Measurements from ENCODE around the gene PRRT1B. TPM values are rescaled to one million over a fixed set of nuclear protein-coding genes. Genes with fewer than 3 reads are reported as not detected.

The PRRT1B gene
- total and polyA plus RNA-seq, 2 experiments from 2014 or later, result 0.24 TPM; not detected in 1

- peaks cover 5% of the 10 kb centered on the region; the same call in 1 of the 2 replicates for H3F3A ChIP-seq (replicated peaks; ENCODE audit: low read depth)
- peaks cover 30% of the 10 kb centered on the region for H3K4me1 Mint-ChIP-seq
- H2AFZ ChIP-seq, result no peak overlapping the region
- H3K9me3 Mint-ChIP-seq, result no peaks in the 10 kb centered on the region
- DNase-seq (ENCODE audit: low spot score) (no peak), ATAC-seq (no peak)
- H3K27ac ChIP-seq (ENCODE audit: low read depth), result no peak overlapping the region
- no peak overlapping the region for H3K4me3 Mint-ChIP-seq
- no peaks in the 10 kb centered on the region for H3K79me2 ChIP-seq (replicated peaks; ENCODE audit: insufficient read depth)
- no peak overlapping the region for H3K27ac Mint-ChIP-seq
- no peaks in the 10 kb centered on the region for H4K20me1 ChIP-seq (replicated peaks; ENCODE audit: insufficient read depth)
- no peaks in the 10 kb centered on the region; the same call in 1 of the 2 replicates for H3K36me3 ChIP-seq (ENCODE audit: insufficient read depth)
- H3K9me2 ChIP-seq (ENCODE audit: insufficient read depth), result no peaks in the 10 kb centered on the region
- no peaks in the 10 kb centered on the region for H3K27me3 ChIP-seq (ENCODE audit: insufficient read depth)
- H3K4me3 ChIP-seq, result no peak overlapping the region
- H3K4me2 ChIP-seq, result no peak overlapping the region
- peaks cover 9% of the 10 kb centered on the region for H3K36me3 Mint-ChIP-seq (ENCODE audit: low read depth)
- H3K4me1 ChIP-seq (ENCODE audit: insufficient read depth), result peaks cover 11% of the 10 kb centered on the region
- peaks cover 19% of the 10 kb centered on the region for H3K27me3 Mint-ChIP-seq (ENCODE audit: insufficient read depth, low read depth, poor library complexity)
- TF ChIP-seq ETS1 (IDR thresholded peaks at IDR 0.05) (no peak), CTCF (conservative IDR thresholded peaks at IDR 0.05; ENCODE audit: low read depth in 2 of 2) (0 out of 4 replicates have a peak, but pooled peaks of 1 of the 2 experiments have one; percentile 0), EZH2 (IDR thresholded peaks at IDR 0.05; ENCODE audit: low read depth, unreplicated experiment) (no peak)
These were observed 58.6 kb downstream of the PRRT1B start for GRCh38 chr9:131603711-131604439.

GRCh38 chr9:131605770-131606590 is 60.7 kb downstream of the PRRT1B start:
- Histone ChIP-seq H3F3A (replicated peaks; ENCODE audit: low read depth) (peaks cover 5% of the 10 kb centered on the region; the same call in 1 of the 2 replicates), H3K4me3 (no peak overlapping the region), H3K27ac (ENCODE audit: low read depth) (peak overlapping the region; percentile 39; the same call in 1 of the 2 replicates), H3K79me2 (replicated peaks; ENCODE audit: insufficient read depth) (no peaks in the 10 kb centered on the region), H3K4me2 (no peak overlapping the region), H3K4me1 (ENCODE audit: insufficient read depth) (peaks cover 23% of the 10 kb centered on the region), H3K9me2 (ENCODE audit: insufficient read depth) (no peaks in the 10 kb centered on the region), H3K36me3 (ENCODE audit: insufficient read depth) (no peaks in the 10 kb centered on the region), H3K27me3 (ENCODE audit: insufficient read depth) (no peaks in the 10 kb centered on the region), H4K20me1 (replicated peaks; ENCODE audit: insufficient read depth) (no peaks in the 10 kb centered on the region), H2AFZ (no peak overlapping the region)
- ATAC-seq (no peak), DNase-seq (ENCODE audit: low spot score) (no peak)
- Mint-ChIP-seq H3K27me3 (ENCODE audit: insufficient read depth, low read depth, poor library complexity) (peaks cover 17% of the 10 kb centered on the region), H3K27ac (no peak overlapping the region), H3K36me3 (ENCODE audit: low read depth) (peaks cover 7% of the 10 kb centered on the region; the same call in 2 of the 3 replicates), H3K4me1 (peaks cover 44% of the 10 kb centered on the region), H3K4me3 (no peak overlapping the region), H3K9me3 (no peaks in the 10 kb centered on the region)
- no peak for TF ChIP-seq ZNF462 (CRISPR knock-in tag; IDR thresholded peaks at IDR 0.05)
- no peak for TF ChIP-seq CTCF (conservative IDR thresholded peaks at IDR 0.05; ENCODE audit: low read depth in 2 of 2)
- TF ChIP-seq CREB1 (CRISPR knock-in tag; IDR thresholded peaks at IDR 0.05; ENCODE audit: low read depth), result no peak

Data from GM23338 (cell line).